Endothelial cell of umbilical vein (primary cell): ENCODE measurements around the gene MRPL12. TPM values are rescaled to one million over a fixed set of nuclear protein-coding genes. Genes with fewer than 3 reads are reported as not detected.

Source experiments
- BruUV-seq: library from RNA; stranded (reverse); fragments of 400-500 nt; replicated peaks from 2 replicates; lab custom pipeline; 2021; lab: Mats Ljungman, UMichigan
- CTCF ChIA-PET: fragments of 300-600, 350-600 bp; sonication (Branson Sonifier 250); formaldehyde crosslinking; loops from one replicate; lab custom pipeline; 2021; ENCODE audit warnings: antibody characterized with exemption, inconsistent platforms; lab: Charles Lee
- POLR2A ChIA-PET: fragments of 300-600, 350-600 bp; sonication (Branson Sonifier 250); formaldehyde crosslinking; loops from one replicate; lab custom pipeline; 2021; ENCODE audit warnings: antibody characterized with exemption, inconsistent platforms; lab: Charles Lee
- DNase-seq: peaks from one replicate; pipeline ENCODE4 v3.0.0-alpha.2; 2011; ENCODE audit warnings: low read depth, low spot score
- FAIRE-seq: peaks from 2 replicates; lab custom pipeline; 2011; peaks lifted over from hg19 to GRCh38; lab: Jason Lieb, UNC
- H2AFZ ChIP-seq: 2 replicates; pipeline ENCODE4 v1.6.0; 2012; ENCODE audit warnings: low read depth, low read length, control low read depth, inconsistent platforms
- H3K27ac ChIP-seq: 2 replicates; pipeline ENCODE4 v1.5.1; 2011; ENCODE audit warnings: low read depth, mild to moderate bottlenecking, control low read depth, low read length, moderate library complexity; ENCODE audit not compliant: insufficient read depth
- H3K27me3 ChIP-seq, 2 experiments: 2 replicates each; pipeline versions ENCODE4 v1.6.0 to v1.6.1; 2011; ENCODE audit warnings: low read length in 2 of 2, mixed read lengths in 1 of 2; ENCODE audit not compliant: control insufficient read depth in 2 of 2, insufficient read depth in 2 of 2
- H3K36me3 ChIP-seq, 2 experiments: 2 replicates in 1 of 2; 3 replicates in 1 of 2; pipeline ENCODE4 v1.5.1; 2011; ENCODE audit warnings: low read length in 2 of 2, mild to moderate bottlenecking in 1 of 2, moderate library complexity in 1 of 2; ENCODE audit not compliant: control insufficient read depth in 2 of 2, insufficient read depth in 2 of 2; ENCODE audit errors: extremely low read depth in 1 of 2
- H3K4me1 ChIP-seq: 3 replicates; pipeline ENCODE4 v1.5.1; 2011; ENCODE audit warnings: mild to moderate bottlenecking, low read length; ENCODE audit not compliant: control insufficient read depth, insufficient read depth; ENCODE audit errors: extremely low read depth
- H3K4me2 ChIP-seq: 2 replicates; pipeline ENCODE4 v1.6.1; 2011; ENCODE audit warnings: low read length, control low read depth, mixed read lengths; ENCODE audit not compliant: insufficient read depth
- H3K4me3 ChIP-seq, 3 experiments: fragments of 200-600 bp in 1 of 3; sonication (generic), shearing (Covaris generic) in 1 of 3; replicated peaks in 1 of 3; 2 replicates each; pipeline ENCODE4 v1.5.1; 2011 to 2016; ENCODE audit warnings: control low read depth in 3 of 3, low read length in 3 of 3, mild to moderate bottlenecking in 2 of 3, inconsistent platforms in 1 of 3, low read depth in 1 of 3, moderate library complexity in 1 of 3; ENCODE audit not compliant: insufficient read depth in 1 of 3
- H3K79me2 ChIP-seq: 2 replicates; pipeline ENCODE4 v1.6.0; 2012; ENCODE audit warnings: low read length, inconsistent platforms; ENCODE audit not compliant: control insufficient read depth, insufficient read depth
- H3K9ac ChIP-seq: replicated peaks from 2 replicates; pipeline ENCODE3; 2011; ENCODE audit warnings: low read length, control low read depth; ENCODE audit not compliant: insufficient read depth; ENCODE audit errors: extremely low read depth
- H3K9me1 ChIP-seq: replicated peaks from 3 replicates; pipeline ENCODE4 v1.6.0; 2011; ENCODE audit warnings: mild to moderate bottlenecking, low read length; ENCODE audit not compliant: control insufficient read depth, insufficient read depth; ENCODE audit errors: extremely low read depth
- H3K9me3 ChIP-seq: replicated peaks from 2 replicates; pipeline ENCODE4 v1.5.1; 2012; ENCODE audit warnings: low read length, inconsistent platforms; ENCODE audit not compliant: control insufficient read depth, insufficient read depth
- H4K20me1 ChIP-seq: replicated peaks from 2 replicates; pipeline ENCODE3; 2011; ENCODE audit warnings: mild to moderate bottlenecking, low read length; ENCODE audit not compliant: control insufficient read depth, insufficient read depth; ENCODE audit errors: extremely low read depth
- CTCF ChIP-seq, 2 donors: IDR thresholded peaks; 1 replicate in 1 of 2; 2 replicates in 1 of 2; pipeline ENCODE4 v1.5.1; 2011; ENCODE audit warnings: low read length in 2 of 2, mild to moderate bottlenecking in 2 of 2, moderate library complexity in 2 of 2, control low read depth in 1 of 2, inconsistent platforms in 1 of 2, low read depth in 1 of 2; ENCODE audit not compliant: insufficient read depth in 1 of 2; ENCODE audit errors: extremely low read depth in 1 of 2
- EZH2 ChIP-seq: IDR thresholded peaks from 2 replicates; pipeline ENCODE4 v1.6.1; 2012; ENCODE audit warnings: borderline replicate concordance, low read depth, mild to moderate bottlenecking, moderate library complexity, low read length, inconsistent platforms; ENCODE audit not compliant: severe bottlenecking
- FOS ChIP-seq: IDR thresholded peaks from 2 replicates; pipeline ENCODE4 v1.6.1; 2011; ENCODE audit warnings: mild to moderate bottlenecking, low read length, moderate library complexity, borderline replicate concordance; ENCODE audit not compliant: insufficient read depth
- GATA2 ChIP-seq: IDR thresholded peaks from 2 replicates; pipeline ENCODE4 v1.7.0; 2011; ENCODE audit warnings: low read depth, mild to moderate bottlenecking, moderate library complexity, mixed read lengths, low read length; ENCODE audit not compliant: insufficient read length, insufficient read depth
- JUN ChIP-seq: IDR thresholded peaks from 2 replicates; pipeline ENCODE4 v1.6.1; 2011; ENCODE audit warnings: borderline replicate concordance, low read depth; ENCODE audit not compliant: insufficient read length, insufficient read depth
- MAX ChIP-seq: IDR thresholded peaks from 2 replicates; pipeline ENCODE4 v1.6.1; 2011; ENCODE audit not compliant: insufficient read depth, insufficient read length
- MYC ChIP-seq: IDR thresholded peaks from one replicate; pipeline ENCODE4 v1.6.1; 2011; ENCODE audit warnings: mild to moderate bottlenecking, low read depth, low read length
- POLR2A ChIP-seq: IDR thresholded peaks from 2 replicates; pipeline ENCODE4 v1.6.1; 2012; ENCODE audit warnings: low read depth, mild to moderate bottlenecking, control low read depth, low read length
- POLR2AphosphoS5 ChIP-seq: IDR thresholded peaks from 2 replicates; pipeline ENCODE4 v1.6.1; 2012; ENCODE audit warnings: low read depth, mild to moderate bottlenecking, control low read depth, low read length, moderate library complexity; ENCODE audit not compliant: insufficient read depth
- dilution Hi-C: fragments of 300-500 bp; cut with MboI; formaldehyde crosslinking; loops from one replicate; pipeline ENCODE4 v1.15.0; 2019; ENCODE audit warnings: low sequenced_read_pairs; ENCODE audit not compliant: extremely low pct_ligation_motif_present
- intact Hi-C: fragments of 100-400 bp; cut with micrococcal nuclease; formaldehyde crosslinking; loops from one replicate; pipeline ENCODE4 v1.10.0; 2022
- polyA plus RNA-seq, 4 experiments: library from polyadenylated mRNA; depleted of rRNA in 3 of 4; stranded (reverse) in 3 of 4; unstranded in 1 of 4; fragments of >200 nt; gene quantifications; 2 replicates each; pipeline versions ENCODE4 v1.2.1 to v1.2.3, GENCODE V29; 2011 to 2012; ENCODE audit warnings: missing spikeins in 1 of 4
- total RNA-seq: library from RNA; stranded (reverse); gene quantifications from 2 replicates; pipeline ENCODE4 v1.2.3, GENCODE V29; 2021

The MRPL12 gene
- total and polyA plus RNA-seq, 2 donors (not counting 3 experiments of a cell fraction or from before 2014, with no cell fraction given): 91.9 to 99.9 TPM

DNA sequence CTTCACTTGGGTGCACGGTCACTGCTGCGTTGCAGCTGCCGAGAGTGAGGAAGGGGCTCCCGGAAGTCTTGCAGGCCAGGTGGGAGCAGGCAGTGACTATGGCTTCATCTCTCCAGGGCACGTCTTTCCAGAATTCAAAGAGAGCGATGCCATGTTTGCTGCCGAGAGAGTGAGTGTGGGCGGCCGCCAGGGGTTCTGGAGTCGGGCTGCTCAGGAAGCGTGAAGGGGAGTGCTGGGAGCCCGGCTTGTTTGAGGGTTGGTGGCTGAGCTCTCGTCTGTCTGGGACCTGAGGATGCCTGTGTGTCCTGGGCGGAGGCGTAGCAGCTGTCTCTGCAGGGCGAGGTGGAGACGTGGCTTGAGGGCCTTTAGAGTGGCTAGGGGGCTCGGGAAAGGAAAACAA is 13.1 kb upstream of the MRPL12 start:
- Histone ChIP-seq H3K9ac (no peak overlapping the region), H3K27ac (no peak overlapping the region), H3K9me3 (no peaks in the 10 kb centered on the region), H3K4me3 (no peak overlapping the region), H3K9me1 (no peaks in the 10 kb centered on the region), H3K27me3 (no peaks in the 10 kb centered on the region), H4K20me1 (no peaks in the 10 kb centered on the region), H3K4me2 (no peak overlapping the region), H2AFZ (no peak overlapping the region), H3K36me3 (peaks cover 27 to 88% of the 10 kb centered on the region in 2 experiments), H3K4me1 (peaks cover 7% of the 10 kb centered on the region), H3K79me2 (peaks cover 58% of the 10 kb centered on the region)
- ChIA-PET CTCF (no interaction called here), POLR2A (no interaction called here)
- BruUV-seq: no TSS peak
- no peak for FAIRE-seq
- intact Hi-C loops (no loop called here), dilution Hi-C loops (no loop called here)
- no peak for DNase-seq
- TF ChIP-seq FOS (no peak), MYC (no peak), CTCF (IDR thresholded peaks at IDR 0.05; ENCODE audit: extremely low read depth in 1 of 2, insufficient read depth in 1 of 2, low read depth in 1 of 2, low read length in 2 of 2) (no peak), POLR2AphosphoS5 (no peak), MAX (no peak), EZH2 (no peak), POLR2A (no peak), JUN (no peak), GATA2 (no peak)
